Cerebellar nuclear complex (tissue), 1 donor: ENCODE results near the gene CADM2.

Experiments
- DNase-seq, 2 experiments: peaks; one replicate each; lab custom pipeline; 2025; lab: John Stamatoyannopoulos, UW

CADM2 gene

DNA sequence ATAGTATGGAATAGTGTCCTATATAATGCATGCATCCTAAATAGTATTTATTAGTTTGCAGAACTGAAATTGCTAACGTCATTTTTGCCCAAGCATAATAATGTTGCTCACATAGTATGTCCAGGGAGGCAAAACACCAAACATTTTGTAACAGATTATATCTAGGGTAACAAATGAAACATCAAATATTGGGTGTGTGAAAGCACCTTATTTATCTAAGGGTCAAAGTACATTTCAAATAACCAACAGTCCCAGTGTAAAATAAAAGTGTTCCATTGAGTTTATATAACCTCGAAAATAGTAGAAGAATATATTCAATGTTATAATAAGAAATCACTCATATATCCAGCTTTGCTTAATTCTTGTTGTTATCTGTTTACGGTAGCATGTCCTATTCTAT, 363.1 kb downstream of the CADM2 start:
- no peak for DNase-seq

DNA sequence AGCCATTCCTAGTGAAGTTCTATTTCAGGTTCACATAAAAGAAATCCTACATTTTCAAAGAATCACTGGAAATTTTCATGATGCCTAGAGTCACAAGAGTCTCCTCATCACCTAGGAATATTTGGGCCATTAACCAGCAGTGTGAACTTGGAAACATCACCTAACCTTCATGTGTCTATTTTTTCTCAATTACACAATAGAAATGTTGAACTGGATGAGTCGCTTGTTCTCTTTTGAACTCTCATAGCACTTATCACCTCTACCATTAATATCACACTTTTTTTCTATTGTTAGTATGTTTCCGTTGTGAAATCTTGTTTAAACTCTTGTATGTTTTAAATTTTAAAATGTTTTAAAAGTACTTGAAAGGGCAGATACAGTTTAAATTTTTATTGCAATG, 371.3 kb downstream of the CADM2 start:
- DNase-seq, result no peak

DNA sequence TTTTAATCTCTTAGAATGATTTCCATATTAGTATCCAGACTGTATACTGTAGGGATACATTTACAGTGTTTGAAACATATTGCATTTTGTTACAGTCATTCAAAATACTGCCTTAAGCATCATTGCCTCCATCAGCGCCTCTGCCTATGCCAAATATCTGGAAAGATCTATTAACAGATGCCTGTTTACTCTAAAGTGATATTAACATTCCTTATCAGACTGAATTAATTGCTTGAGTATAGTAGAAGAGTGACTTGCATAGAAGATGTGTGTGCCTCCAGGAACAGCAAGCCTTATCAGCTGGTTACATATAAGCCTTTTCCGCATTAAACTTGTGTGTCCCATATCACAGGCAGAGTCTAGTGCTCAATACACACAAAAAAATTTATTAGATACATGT, 379.1 kb downstream of the CADM2 start:
- DNase-seq, result no peak

DNA sequence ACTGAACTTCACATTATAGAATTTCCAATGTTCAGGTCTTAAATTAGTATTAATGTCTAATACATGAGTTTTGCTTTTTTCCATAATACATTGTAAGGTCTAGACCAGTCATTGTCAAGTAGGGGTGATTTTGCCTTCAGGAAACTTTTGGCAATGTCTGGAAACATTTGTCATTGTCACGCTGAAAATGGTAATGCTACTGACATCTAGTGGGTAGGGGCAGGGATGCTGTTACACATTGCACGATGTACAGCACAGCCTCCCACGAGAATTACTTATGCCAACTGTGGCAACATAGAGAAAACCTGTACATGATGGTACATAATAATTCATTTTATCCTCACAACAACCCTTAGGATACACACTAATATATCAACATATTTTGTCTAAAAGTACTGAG, 384.1 kb downstream of the CADM2 start:
- no peak for DNase-seq

DNA sequence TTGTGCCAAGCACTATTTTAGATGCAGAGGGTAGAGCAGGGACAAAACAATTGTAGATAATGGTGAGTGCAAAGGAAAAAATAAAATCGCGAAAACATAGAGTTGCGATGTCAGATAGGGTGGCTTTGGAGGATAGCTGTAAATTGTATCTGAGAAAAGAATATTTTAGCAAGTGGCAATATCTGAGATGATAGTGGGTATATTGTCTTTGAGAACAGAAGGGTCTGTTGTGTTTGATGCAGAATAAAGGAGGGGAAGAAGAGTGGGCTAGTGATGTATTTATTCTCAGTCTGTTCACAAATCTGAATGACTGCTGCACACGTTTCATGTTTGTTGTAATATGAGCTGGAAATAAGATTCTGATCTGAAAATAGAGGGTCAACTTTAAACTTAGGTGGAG, 396.8 kb downstream of the CADM2 start:
- no peak for DNase-seq

DNA sequence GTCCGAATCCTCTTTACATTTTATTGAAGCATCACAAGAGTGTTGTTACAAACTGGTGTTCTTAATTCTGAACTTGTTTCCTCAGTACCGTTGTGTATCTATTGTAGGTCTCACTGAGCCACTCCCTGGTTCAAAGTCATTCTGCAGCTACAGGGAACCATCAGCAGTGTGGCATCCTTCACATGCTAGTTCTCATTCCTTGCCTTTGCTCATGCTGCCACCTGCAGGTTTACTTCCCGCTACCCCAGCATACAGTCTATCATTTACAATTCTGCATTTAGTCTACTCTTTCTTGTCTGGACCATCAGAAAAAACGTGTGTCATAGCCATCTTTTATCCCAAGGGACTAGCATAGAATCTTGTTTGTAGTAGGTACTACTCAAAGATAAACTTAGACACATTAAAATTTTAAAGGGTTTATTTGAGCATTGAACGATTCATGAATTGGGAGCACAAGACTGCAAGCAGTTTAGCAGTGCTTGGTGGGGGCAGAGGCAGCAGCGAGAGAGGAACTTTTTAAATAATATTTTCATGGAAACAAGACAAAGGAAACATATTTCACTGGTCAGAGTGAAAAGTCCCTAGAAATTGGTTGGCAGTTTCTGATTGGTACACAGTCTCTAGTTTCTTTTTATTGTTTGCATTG, 402.1 kb downstream of the CADM2 start:
- peak in 1 of 2 experiments; percentile 56 for DNase-seq

DNA sequence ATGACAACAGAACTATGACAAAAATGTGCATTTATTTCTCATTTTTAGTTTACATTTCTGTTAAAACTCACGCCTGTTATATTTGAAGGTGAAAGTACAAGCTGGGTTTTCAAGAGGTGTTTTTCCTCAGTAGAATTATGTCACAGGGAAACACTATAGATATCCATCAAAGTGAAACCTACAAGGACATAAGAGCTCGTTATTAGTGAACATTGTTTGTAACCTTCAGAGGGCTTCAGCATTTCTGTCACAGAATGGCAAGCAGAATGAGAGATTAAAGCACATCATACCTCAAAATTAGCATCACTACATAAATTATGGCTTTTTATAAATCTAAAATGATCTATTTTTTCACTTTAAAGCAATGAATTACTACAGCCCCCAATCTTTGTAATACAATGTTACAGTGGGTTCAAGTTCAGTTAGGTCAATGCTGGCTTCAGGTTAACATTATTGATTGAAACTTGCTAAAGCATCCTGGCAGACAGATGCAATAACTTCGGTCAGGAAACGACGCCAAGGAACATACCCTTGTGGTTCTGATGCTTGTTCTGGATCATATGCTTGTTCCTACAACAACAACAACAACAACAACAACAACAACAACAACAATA, 405.6 kb downstream of the CADM2 start:
- no peak for DNase-seq

DNA sequence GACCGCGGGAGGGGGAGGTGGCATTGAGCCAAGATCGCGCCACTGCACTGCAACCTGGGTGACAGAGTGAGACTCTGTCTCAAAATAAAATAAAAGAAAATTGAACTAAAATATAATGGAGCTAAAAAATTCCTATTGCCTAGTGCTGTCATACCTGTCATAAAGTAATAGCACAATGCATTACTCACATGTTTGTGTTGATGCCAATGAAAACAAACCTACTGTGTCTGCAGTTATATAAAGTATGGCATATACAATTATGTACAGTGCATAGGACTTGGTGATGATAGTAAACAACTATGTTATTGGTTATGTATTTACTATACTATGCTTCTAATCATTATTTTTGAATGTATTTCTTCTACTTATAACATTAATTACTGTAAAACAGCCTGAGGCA, 411.6 kb downstream of the CADM2 start:
- no peak for DNase-seq

DNA sequence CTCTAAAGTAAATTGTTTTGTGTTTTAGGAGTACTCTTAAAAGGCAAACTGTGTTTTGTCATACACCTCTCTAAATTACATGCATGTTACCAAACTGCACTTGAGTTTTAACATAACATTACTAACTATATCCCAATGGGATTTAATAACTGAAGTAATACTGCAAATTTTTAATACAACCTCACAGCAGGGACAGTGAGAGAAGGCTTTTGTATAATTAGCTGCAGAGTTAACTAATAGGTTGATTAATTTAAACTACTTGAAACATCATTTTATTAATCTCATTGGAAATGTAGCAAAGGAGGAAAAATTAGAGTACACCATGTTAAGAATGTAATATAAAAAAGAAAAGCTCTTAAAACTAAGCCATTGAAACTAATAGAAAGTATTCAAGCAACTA, 417.3 kb downstream of the CADM2 start:
- no peak for DNase-seq

DNA sequence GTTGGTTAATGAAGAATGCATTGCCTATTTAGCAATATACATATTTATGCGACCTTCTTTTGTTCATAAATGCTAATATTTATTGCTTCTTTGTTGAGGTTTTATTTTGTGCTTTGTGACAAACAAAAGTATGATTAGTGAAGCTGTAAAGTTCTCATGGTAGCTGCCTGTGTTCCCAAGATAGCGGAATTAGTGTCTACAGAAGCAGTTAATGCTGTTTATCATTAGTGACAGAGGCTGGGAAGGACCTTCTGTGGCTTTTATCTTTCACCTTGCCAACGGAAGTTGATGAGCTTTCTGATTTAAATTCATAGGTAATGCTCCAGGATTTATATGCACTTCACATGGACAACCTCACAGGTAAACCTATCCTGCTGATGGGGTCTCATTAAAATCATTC, 418.3 kb downstream of the CADM2 start:
- DNase-seq, result no peak

DNA sequence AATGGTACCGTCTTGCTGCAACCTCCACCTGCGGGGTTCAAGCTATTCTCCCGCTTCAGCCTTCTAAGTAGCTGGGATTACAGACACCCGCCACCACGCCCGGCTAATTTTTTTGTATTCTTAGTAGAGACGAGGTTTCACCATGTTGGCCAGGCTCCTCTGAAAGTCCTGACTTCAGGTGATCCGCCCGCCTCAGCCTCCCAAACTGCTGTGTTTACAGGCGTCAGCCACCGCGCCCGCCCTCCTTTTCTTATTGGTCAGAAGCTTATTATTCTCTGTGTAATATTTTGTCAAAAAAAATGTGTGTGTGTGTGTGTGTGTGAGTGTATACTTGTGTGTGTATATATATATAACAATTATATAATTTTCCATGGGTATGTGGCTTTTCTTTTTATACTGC, 425.6 kb downstream of the CADM2 start:
- DNase-seq, result no peak

DNA sequence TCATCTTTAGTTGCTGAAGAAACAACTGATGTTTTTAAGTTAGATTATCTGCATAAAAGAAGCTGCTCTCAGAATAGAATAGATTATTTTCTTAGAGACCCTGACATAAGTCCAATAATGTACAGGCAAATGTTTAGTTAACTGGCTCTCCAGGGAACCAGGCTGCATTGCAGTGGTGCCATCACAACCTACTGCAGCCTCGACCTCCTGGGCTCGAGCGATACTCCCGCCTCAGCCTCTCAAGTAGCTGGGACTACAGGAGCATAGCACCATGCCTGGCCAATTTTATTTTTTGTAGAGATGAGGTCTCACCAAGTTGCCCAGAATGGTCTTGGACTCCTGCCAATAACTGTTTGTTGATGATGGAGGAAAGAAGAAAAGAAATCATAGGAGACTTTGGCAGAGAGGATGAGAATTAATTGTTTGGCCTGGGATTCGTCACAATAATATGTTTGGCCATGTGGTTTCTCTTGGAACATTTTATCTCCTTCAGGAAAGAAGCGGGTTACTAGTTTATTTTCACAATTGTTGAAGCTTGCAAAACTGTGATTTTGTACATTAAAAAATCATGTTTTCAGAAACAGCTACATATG, 429.2 kb downstream of the CADM2 start:
- peak in 1 of 2 experiments; percentile 68 for DNase-seq

DNA sequence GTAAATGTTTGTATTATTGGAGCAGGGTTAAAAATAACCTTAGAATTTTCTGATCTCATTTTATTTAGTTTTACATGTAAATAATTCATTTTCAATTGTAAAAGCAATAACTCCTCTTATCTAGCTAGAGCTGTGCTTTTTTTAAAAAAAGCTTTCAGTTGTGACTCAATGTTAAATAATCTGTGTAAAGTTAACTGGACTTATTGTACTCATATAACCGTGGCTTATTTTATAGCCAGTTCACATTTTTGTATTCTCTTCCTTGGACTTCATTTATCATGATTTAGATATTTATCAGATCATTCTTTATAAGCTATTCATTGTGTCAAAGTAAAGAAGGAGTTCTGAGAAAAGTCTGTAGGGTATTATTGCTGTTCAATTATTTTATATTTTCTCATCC, 435.6 kb downstream of the CADM2 start:
- no peak for DNase-seq

DNA sequence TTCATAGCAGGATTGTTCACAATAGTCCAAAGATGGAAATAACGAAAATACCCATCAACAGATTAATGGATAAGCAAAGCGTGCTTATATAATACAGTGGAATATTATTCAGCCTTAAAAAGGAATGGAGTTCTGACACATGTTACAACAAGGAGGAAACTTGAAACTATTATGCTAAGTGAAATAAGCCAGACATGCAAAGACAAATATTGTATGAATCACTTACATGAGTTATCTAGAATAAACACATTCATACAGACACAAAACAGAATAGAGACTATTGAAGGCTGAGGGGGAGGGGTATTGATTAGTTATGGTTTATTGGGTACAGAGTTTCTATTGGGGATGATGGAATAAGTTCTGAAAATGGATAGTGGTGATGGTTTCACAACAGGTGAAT, 438.6 kb downstream of the CADM2 start:
- DNase-seq, result no peak

DNA sequence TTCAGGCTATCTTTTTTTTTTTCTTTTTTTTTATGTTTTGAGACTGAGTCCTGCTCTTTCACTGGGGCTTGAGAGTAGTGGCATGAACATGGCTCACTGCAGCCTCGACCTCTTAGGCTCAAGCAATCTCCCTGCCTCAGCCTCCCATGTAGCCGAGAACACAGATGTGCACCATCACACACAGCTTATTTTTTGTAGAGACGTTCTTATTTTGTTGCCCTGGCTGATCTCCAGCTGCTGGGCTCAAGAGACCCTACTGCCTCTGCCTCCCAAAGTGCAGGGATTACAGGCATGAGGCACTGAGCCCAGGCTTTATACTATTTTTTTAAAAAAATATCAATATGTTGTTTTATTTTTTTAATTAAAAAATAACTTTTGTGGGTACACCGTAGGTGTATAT, 467.3 kb downstream of the CADM2 start:
- no peak for DNase-seq

DNA sequence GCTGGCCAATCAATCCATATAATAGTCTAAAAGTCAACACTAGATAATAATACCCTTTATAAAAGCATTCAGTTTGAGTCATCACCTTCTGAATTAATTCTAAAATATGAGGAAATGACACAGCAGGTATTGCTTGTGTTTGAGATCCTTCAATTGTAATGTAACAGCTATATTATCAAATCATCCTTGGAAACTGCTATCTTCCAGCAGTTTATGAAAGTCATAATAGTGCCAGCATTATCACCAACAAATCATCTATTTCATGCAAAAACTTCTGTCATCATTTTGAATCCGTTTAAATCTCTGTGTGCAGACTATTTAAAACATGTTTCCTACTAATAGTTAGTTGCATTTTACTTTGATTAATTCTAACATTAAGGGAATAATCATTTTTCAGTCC, 468.7 kb downstream of the CADM2 start:
- no peak for DNase-seq

DNA sequence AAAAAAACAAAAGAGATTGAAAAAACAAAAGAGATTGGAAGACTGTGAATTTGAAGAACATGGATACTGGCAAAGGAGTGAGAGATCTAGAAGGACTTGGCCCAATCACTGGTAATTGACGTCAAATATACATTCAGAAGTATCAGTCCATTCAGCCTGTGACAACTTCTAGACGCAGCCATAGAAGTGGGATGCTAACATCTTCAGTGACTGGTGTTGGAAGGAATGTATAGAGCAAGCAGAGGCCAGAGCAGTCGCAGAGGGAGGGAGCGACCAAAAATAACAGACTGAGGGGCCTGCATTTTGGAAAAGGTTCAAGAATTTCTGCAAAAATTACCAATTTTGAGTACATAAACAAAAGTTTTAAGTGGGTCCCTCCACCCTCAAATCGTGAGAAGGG, 473.3 kb downstream of the CADM2 start:
- no peak for DNase-seq

DNA sequence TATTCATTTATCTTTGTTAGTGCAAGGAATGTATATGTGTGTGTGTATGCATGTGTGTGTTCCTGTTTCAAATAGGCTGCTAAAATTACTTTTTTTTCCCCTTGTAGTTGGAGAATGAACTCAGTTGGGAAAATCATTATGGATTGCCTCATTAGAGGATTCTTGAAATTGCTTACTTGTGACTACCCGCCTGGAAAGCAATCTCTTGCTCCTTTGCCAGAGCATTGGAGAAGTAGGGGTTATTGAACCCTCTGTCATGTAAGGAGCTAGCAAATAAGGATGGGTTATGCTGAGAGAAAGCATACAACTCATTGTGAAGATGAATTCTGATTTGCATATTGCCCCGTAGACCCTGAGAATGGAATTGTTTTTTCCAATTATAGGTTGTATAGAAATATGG, 474.5 kb downstream of the CADM2 start:
- no peak for DNase-seq

DNA sequence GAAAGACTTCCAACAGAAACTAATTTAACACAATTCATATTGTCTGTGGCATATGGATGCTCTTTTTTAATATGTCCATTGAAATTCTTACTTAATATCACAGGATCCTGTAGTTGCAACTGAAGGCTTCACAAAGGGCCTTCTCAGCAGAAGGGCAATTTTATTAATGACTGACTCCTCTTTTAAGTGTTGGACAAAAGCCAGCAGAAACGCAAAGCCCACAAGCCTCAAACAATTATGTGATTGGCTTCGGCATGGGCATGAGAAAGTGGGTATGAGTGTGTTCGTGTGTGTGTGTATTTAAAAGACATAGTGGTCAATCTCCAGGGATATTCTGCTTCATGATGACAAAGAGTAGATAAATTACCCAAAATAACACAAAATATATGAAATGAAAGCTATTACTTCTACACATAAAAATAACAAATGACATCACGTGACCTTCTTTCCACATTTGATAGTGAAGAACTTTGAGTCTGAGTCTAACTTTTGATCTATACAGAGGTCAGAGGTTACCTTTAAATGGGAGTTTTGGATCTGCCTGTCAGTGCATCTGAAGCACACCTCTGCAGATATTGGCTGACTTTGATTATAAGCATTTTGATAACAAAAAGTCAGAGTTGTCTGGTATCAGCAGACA, 496.9 kb downstream of the CADM2 start:
- no peak for DNase-seq

DNA sequence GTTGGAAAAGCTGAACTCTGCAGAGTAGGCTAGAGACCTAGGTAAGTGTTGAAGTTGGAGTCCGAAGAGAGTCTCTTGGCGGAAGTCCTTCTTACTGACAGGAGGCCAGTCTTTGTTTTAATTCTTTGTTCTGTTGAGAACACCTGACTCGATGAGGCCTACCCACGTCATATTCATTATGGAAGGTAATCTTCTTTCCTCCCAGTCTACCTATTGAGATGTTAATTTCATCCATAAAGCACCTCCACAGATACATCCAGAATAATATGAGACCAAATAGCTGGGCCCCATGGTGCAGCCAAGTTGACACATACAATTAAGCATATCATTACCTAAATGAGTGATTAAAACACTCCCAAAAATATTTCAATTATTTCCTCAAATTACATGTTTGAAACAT, 515.5 kb downstream of the CADM2 start:
- no peak for DNase-seq

DNA sequence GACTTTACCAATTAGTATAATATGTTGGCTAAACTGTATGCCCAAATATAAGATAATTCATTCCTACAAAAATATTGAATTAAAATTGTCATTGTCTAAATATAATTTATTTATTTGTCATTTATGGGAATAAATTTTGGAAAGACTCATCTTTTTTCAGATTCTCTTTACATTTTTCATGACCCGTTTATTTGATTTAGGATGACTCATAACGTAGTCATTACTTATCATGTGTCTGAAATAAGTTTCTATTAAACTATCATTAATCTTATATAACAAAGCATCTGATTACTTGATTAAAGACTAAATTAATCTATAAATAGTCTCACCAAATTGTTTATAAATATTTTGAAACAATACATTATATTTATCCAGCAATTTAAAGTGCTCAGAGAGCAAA, 516.6 kb downstream of the CADM2 start:
- no peak for DNase-seq

DNA sequence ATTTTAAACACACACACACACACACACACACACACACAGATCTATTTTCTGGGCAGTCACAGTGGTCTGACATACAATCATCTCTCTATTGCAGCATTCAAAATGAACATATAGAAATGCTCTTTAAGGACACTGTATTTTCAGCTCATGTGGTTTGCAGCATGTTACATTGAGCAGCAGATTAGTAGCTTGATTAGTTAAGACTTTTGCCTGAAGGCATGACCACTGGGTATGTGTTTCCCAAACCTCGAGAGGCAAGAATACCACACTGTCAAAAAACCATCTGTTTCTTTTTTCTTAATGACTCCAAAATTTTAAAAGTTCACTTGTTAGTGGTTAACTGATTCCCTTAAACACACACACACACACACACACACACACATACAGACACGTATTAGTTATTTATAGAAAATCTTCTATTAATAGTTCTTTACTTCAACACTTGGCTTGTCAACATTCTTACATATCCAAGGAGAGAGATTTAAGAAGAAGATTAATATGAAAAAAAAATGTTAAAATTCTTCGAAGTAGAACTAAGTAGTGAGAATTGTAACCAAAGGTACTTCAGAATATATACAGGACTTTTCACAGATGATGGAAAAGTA, 518.2 kb downstream of the CADM2 start:
- no peak for DNase-seq
